ENCODE results near the gene CARD11. TPM values are rescaled to one million over a fixed set of nuclear protein-coding genes. Genes with fewer than 3 reads are reported as not detected.

The CARD11 gene
- total RNA-seq, 1 donor from 2014 or later, result 0.16 TPM

DNA sequence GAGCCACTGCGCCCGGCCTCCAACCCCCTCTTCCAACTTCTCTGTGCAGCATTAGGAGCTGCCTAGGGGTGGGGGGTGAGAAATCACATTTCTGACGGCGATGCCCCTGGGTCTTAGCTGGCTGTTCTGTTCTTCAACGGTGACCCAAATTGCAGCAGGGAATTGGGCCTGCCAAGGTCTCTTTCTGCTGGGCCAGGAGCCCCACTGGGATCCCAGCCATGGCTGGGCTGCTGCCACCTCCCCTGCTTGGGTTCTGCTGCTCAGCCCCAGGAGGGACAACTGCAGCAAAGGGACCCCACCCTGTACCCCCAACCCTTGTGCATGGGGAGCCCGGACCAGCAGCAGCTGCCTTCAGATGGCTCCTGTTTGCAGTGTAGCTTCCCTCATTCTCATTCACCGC, 155.9 kb downstream of the CARD11 start:
- Histone ChIP-seq H3K4me3 (no peak overlapping the region), H3K27ac (replicated peaks) (no peak overlapping the region), H3K4me1 (no peaks in the 10 kb centered on the region), H3K36me3 (no peaks in the 10 kb centered on the region), H3K9me3 (replicated peaks) (no peaks in the 10 kb centered on the region), H3K27me3 (ENCODE audit: low read depth) (peaks cover 17% of the 10 kb centered on the region)
- TF ChIP-seq, protein P1, sequence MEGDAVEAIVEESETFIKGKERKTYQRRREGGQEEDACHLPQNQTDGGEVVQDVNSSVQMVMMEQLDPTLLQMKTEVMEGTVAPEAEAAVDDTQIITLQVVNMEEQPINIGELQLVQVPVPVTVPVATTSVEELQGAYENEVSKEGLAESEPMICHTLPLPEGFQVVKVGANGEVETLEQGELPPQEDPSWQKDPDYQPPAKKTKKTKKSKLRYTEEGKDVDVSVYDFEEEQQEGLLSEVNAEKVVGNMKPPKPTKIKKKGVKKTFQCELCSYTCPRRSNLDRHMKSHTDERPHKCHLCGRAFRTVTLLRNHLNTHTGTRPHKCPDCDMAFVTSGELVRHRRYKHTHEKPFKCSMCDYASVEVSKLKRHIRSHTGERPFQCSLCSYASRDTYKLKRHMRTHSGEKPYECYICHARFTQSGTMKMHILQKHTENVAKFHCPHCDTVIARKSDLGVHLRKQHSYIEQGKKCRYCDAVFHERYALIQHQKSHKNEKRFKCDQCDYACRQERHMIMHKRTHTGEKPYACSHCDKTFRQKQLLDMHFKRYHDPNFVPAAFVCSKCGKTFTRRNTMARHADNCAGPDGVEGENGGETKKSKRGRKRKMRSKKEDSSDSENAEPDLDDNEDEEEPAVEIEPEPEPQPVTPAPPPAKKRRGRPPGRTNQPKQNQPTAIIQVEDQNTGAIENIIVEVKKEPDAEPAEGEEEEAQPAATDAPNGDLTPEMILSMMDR (IDR thresholded peaks at IDR 0.05; ENCODE audit: borderline replicate concordance), result no peak
- intact Hi-C loops (cut with micrococcal nuclease), result no loop called here
- no peak for DNase-seq

DNA sequence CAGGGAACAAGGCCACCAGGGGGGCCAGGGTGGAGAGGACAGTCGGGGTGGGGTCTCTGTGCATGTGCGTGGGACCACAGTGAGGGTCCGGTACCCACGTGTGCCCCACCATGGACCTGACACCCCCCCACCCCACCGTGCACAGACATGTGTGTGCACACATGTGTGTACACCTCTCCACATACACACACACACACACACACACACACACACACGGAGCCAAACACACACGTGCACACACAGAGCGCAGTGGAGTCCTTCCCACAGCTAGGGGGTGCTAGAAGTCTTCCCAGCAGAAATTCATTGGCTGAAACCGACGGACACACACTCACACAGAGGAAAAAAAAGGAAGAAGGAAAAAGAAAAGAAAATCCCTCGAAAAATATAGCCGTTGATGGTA, 156.8 kb downstream of the CARD11 start:
- Histone ChIP-seq H3K4me3 (no peak overlapping the region), H3K27ac (replicated peaks) (no peak overlapping the region), H3K36me3 (no peaks in the 10 kb centered on the region), H3K9me3 (replicated peaks) (no peaks in the 10 kb centered on the region), H3K4me1 (no peaks in the 10 kb centered on the region), H3K27me3 (ENCODE audit: low read depth) (peaks cover 20% of the 10 kb centered on the region)
- intact Hi-C loops (cut with micrococcal nuclease), result no loop called here
- TF ChIP-seq, protein P1 (IDR thresholded peaks at IDR 0.05; ENCODE audit: borderline replicate concordance), result peak; percentile 70
- no peak for DNase-seq

DNA sequence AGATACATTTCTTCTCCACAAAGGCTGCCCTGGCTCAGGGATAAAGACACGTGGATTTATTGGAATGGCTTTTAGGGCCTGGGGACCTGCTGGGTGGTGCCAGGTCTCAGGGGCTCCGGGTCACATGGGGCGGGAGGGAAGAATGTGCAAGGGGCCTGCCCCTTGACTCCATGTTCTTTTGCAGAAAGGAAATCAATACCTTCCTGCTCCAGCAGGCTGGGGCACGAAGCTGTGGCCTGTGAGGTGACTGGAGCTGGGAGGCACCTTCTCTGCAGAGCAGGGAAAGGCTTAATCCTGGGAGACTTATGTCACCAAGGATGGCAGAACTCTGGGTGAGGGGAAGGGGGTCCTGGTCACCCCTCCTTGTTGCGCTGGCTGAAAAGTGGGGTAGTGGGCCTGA, 157.3 kb downstream of the CARD11 start:
- TF ChIP-seq, protein P1 (IDR thresholded peaks at IDR 0.05; ENCODE audit: borderline replicate concordance), result no peak
- Histone ChIP-seq H3K4me1 (no peaks in the 10 kb centered on the region), H3K4me3 (no peak overlapping the region), H3K9me3 (replicated peaks) (no peaks in the 10 kb centered on the region), H3K27me3 (ENCODE audit: low read depth) (peaks cover 15% of the 10 kb centered on the region), H3K36me3 (no peaks in the 10 kb centered on the region), H3K27ac (replicated peaks) (no peak overlapping the region)
- intact Hi-C loops (cut with micrococcal nuclease), result no loop called here
- DNase-seq, result no peak

DNA sequence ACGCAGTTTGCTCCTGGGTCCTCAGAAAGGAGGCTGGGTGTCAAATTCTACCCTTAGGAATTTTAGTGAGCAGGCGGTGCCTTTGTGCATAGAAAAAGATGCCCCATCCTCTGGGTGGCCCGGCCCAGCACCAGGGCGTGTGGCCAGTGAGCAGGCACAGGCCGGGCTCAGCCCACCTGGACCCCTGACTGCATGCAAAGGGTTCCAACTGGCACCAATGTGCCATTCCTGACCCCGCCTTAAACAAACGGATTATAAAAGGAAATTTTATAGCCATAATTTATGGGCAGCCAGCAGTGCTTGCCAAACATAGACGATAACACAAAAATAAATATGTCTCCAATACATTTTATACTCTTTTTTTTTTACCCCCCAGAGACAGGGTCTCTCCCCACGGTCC, 159.5 kb downstream of the CARD11 start:
- Histone ChIP-seq H3K27ac (replicated peaks) (no peak overlapping the region), H3K36me3 (no peaks in the 10 kb centered on the region)
- intact Hi-C loops (cut with micrococcal nuclease), result no loop called here

DNA sequence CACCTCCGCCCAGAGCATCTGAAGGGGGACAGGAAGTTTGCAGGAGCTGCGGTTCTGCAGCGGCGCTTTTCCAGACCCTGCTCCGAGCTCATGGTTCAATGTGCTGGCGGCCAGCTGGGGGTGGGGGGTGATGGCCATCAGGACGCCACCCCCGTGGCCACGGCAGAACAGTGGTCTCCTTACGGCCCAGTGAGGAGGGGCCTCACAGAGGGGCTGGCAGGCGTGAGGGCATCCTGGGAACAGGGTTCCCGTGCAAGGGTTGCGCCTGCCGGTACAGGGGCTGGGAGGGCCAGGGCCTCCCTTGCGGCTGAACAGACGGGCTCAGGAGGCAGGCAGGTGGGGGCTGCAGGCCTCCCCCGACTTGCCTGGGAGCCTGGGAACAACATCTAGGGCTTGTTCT, 160.6 kb downstream of the CARD11 start:
- intact Hi-C loops (cut with micrococcal nuclease), result no loop called here
- Histone ChIP-seq H3K4me3 (no peak overlapping the region), H3K27me3 (ENCODE audit: low read depth) (peaks cover 8% of the 10 kb centered on the region), H3K36me3 (no peaks in the 10 kb centered on the region), H3K27ac (replicated peaks) (no peak overlapping the region), H3K9me3 (replicated peaks) (no peaks in the 10 kb centered on the region), H3K4me1 (no peaks in the 10 kb centered on the region)
- DNase-seq, result no peak
- TF ChIP-seq, protein P1 (IDR thresholded peaks at IDR 0.05; ENCODE audit: borderline replicate concordance), result no peak

More for the DNA sequence above, 159.5 kb downstream of the CARD11 start:
- no peak overlapping the region for H3K4me3 ChIP-seq
- TF ChIP-seq, protein P1 (IDR thresholded peaks at IDR 0.05; ENCODE audit: borderline replicate concordance), result no peak
- H3K9me3 ChIP-seq (replicated peaks), result no peaks in the 10 kb centered on the region
- H3K4me1 ChIP-seq, result no peaks in the 10 kb centered on the region
- H3K27me3 ChIP-seq (ENCODE audit: low read depth), result peaks cover 8% of the 10 kb centered on the region
- no peak for DNase-seq

DNA sequence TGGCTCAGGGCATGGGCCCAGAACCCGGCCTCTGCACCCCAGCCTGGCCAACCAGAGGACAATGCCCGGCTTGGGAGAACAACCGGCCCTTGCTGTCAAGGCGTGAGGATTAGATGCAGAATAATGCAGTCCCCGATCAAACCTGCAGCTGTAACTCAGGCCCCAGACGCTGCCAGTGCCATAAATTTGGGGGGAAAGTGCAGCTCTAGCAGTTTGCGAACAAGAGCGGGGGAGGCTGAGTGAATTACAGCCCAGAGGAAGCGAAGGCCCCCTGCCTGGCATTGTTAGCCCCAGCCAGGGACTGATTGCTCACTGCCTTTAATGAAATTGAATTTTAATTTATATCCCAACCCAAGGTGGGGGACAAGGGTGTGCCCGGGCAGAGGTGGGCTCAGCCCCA, 161.6 kb downstream of the CARD11 start:
- Histone ChIP-seq H3K4me1 (no peaks in the 10 kb centered on the region), H3K27ac (replicated peaks) (no peak overlapping the region), H3K36me3 (no peaks in the 10 kb centered on the region), H3K4me3 (no peak overlapping the region), H3K9me3 (replicated peaks) (no peaks in the 10 kb centered on the region), H3K27me3 (ENCODE audit: low read depth) (peaks cover 14% of the 10 kb centered on the region)
- intact Hi-C loops (cut with micrococcal nuclease), result no loop called here
- no peak for DNase-seq
- TF ChIP-seq, protein P1 (IDR thresholded peaks at IDR 0.05; ENCODE audit: borderline replicate concordance), result no peak

All from left ventricle myocardium inferior (tissue), 1 donor.